Activated T-helper 2 cell treated with anti-CD3 and anti-CD28 coated beads, Interferon-gamma antibody, Interleukin-2, Interleukin-4, amounts not matched to agents 10 μg/mL and 5 μg/mL and 100 μg/mL, durations not matched to agents 14 hours and 24 hours and 36 hours (primary cell): ENCODE data around the gene PLEKHA6. TPM values are rescaled to one million over a fixed set of nuclear protein-coding genes. Genes with fewer than 3 reads are reported as not detected.

Source experiments
- total RNA-seq: library from RNA; stranded (reverse); gene quantifications from 2 replicates; pipeline ENCODE4 v1.2.3, GENCODE V29; 2022

PLEKHA6 gene
- total RNA-seq, 1 donor from 2014 or later: 0.52 TPM

Other genes starting within 250 kb of the PLEKHA6 start
- 0.32 and 0.37 TPM in 2 replicates for gene ETNK2, start 207.9 kb downstream of the PLEKHA6 start, total RNA-seq
- not detected in 2 replicates for gene REN, start 193.6 kb downstream of the PLEKHA6 start, total RNA-seq
- not detected in 2 replicates for gene KISS1, start 163.4 kb downstream of the PLEKHA6 start, total RNA-seq
- 0.21 TPM in 1 of 2 replicates, not detected in the other for gene GOLT1A, start 145.9 kb downstream of the PLEKHA6 start, total RNA-seq
- gene PPP1R15B, start 51.9 kb upstream of the PLEKHA6 start, total RNA-seq: 63.4 and 64.3 TPM in 2 replicates
- gene PIK3C2B, start 134.9 kb upstream of the PLEKHA6 start, total RNA-seq: 16.9 and 18.5 TPM in 2 replicates
- 74.5 and 79.1 TPM in 2 replicates for gene MDM4, start 156.5 kb upstream of the PLEKHA6 start, total RNA-seq